K562 (cell line): Measurements from ENCODE around the gene ABCA7. TPM values are rescaled to one million over a fixed set of nuclear protein-coding genes. Genes with fewer than 3 reads are reported as not detected.

Experiments
- ASH1L ChIP-seq: fragments of 450-650 bp; IDR thresholded peaks from 2 replicates; pipeline ENCODE4 v1.6.1; 2018; ENCODE audit warnings: borderline replicate concordance, mild to moderate bottlenecking, low read depth; ENCODE audit not compliant: partially characterized antibody
- ATF2 ChIP-seq: sonication (generic); formaldehyde crosslinking; IDR thresholded peaks from 2 replicates; pipeline ENCODE4 v1.8.1; 2022; ENCODE audit warnings: missing genetic modification reagents
- BACH1 ChIP-seq: fragments of 200-800 bp; sonication (Bioruptor generic); IDR thresholded peaks from 2 replicates; pipeline ENCODE4 v1.6.1; 2016; ENCODE audit warnings: missing genetic modification characterization, missing compliant biosample characterization
- BCOR ChIP-seq: fragments of 450-650 bp; IDR thresholded peaks from 2 replicates; pipeline ENCODE4 v1.6.1; 2016
- CCNT2 ChIP-seq: IDR thresholded peaks from 2 replicates; pipeline ENCODE4 v1.6.1; 2011; ENCODE audit warnings: borderline replicate concordance, low read depth, mild to moderate bottlenecking, moderate library complexity, mixed read lengths, low read length; ENCODE audit not compliant: insufficient read length; ENCODE audit errors: extremely low read depth
- GTF2A2 ChIP-seq: IDR thresholded peaks from 2 replicates; pipeline ENCODE4 v1.6.1; 2016; ENCODE audit warnings: mild to moderate bottlenecking, missing genetic modification characterization, missing compliant biosample characterization
- MTF1 ChIP-seq: fragments of 250-450 bp; sonication (Bioruptor Pico); IDR thresholded peaks from 2 replicates; pipeline ENCODE4 v1.9.0; 2021; ENCODE audit warnings: moderate library complexity, mild to moderate bottlenecking, inconsistent platforms, borderline replicate concordance
- PHF20 ChIP-seq: fragments of 450-650 bp; IDR thresholded peaks from 2 replicates; pipeline ENCODE4 v1.6.1; 2018; ENCODE audit not compliant: partially characterized antibody
- PKNOX1 ChIP-seq: fragments of 450-650 bp; IDR thresholded peaks from 2 replicates; pipeline ENCODE4 v1.6.1; 2016
- RCOR1 ChIP-seq, 2 experiments: IDR thresholded peaks; 2 replicates each; pipeline ENCODE4 v1.6.1; 2012; ENCODE audit warnings: low read depth in 2 of 2, low read length in 2 of 2, borderline replicate concordance in 1 of 2, improper control_type of control experiment in 1 of 2
- SAP30 ChIP-seq: fragments of 200-600 bp; sonication (generic); IDR thresholded peaks from 2 replicates; pipeline ENCODE4 v1.6.1; 2012; ENCODE audit warnings: borderline replicate concordance, low read depth, mild to moderate bottlenecking, moderate library complexity, low read length, control low read depth, inconsistent platforms; ENCODE audit not compliant: insufficient read depth, poor library complexity, severe bottlenecking
- TAF15 ChIP-seq: fragments of 200-400 bp; formaldehyde crosslinking; IDR thresholded peaks from 2 replicates; pipeline ENCODE4 v1.6.1; 2017; ENCODE audit warnings: mild to moderate bottlenecking, low read depth, low read length, moderate library complexity
- TCF3 ChIP-seq: sonication (generic); formaldehyde crosslinking; IDR thresholded peaks from 2 replicates; pipeline ENCODE4 v1.4.0; 2020; ENCODE audit warnings: mild to moderate bottlenecking, missing genetic modification reagents
- ZBTB7A ChIP-seq: IDR thresholded peaks from 2 replicates; pipeline ENCODE4 v1.6.1; 2011; ENCODE audit warnings: low read depth, mild to moderate bottlenecking, low read length, moderate library complexity, borderline replicate concordance; ENCODE audit not compliant: control insufficient read depth
- ZKSCAN8 ChIP-seq: fragments of 200-800 bp; sonication (Bioruptor generic); IDR thresholded peaks from 2 replicates; pipeline ENCODE4 v1.6.1; 2016; ENCODE audit warnings: missing genetic modification characterization, missing compliant biosample characterization
- ZNF217 ChIP-seq: sonication (generic); formaldehyde crosslinking; IDR thresholded peaks from 2 replicates; pipeline ENCODE4 v1.8.0; 2022; ENCODE audit warnings: mild to moderate bottlenecking, missing genetic modification reagents
- ZNF24 ChIP-seq: fragments of 450-650 bp; IDR thresholded peaks from 2 replicates; pipeline ENCODE4 v1.6.1; 2016
- ZNF57 ChIP-seq: fragments of 450-650 bp; formaldehyde crosslinking; IDR thresholded peaks from 2 replicates; pipeline ENCODE4 v1.4.0; 2020; ENCODE audit warnings: mild to moderate bottlenecking, moderate library complexity
- polyA plus RNA-seq, 8 experiments: library from polyadenylated mRNA; depleted of rRNA in 4 of 8; stranded (reverse) in 5 of 8; unstranded in 3 of 8; fragments of >200 nt; fragmentation: Nextera tagmentation in 2 of 8; fragmentation: Illumina TruSeq in 1 of 8; extraction: Ambion mirVana in 2 of 8; extraction: Trizol in 1 of 8; gene quantifications; 2 replicates each; pipeline versions ENCODE4 v1.2.1 to v1.2.3, GENCODE V29; 2011 to 2014; ENCODE audit warnings: inconsistent platforms in 1 of 8, missing spikeins in 1 of 8
- total RNA-seq, 7 experiments: library from RNA; depleted of rRNA in 6 of 7; stranded (reverse); fragments of >200 nt in 6 of 7; fragmentation: Illumina TruSeq in 2 of 7; extraction: Trizol in 2 of 7; gene quantifications; 2 replicates each; pipeline versions ENCODE4 v1.2.1 to v1.2.3, GENCODE V29; 2011 to 2021; ENCODE audit warnings: low replicate concordance in 1 of 7
- TF ChIP-seq, protein P1 (sequence below): sonication (generic); formaldehyde crosslinking; IDR thresholded peaks from 2 replicates; pipeline ENCODE4 v1.8.0; 2022; ENCODE audit warnings: mild to moderate bottlenecking, missing genetic modification reagents
- TF ChIP-seq, protein P2 (sequence below): sonication (generic); formaldehyde crosslinking; IDR thresholded peaks from 2 replicates; pipeline ENCODE4 v1.8.1; 2023; ENCODE audit warnings: mild to moderate bottlenecking, missing genetic modification reagents
- TF ChIP-seq, protein P3 (sequence below): fragments of 250-450 bp; sonication (Bioruptor Pico); IDR thresholded peaks from 2 replicates; pipeline ENCODE4 v1.5.1; 2021; ENCODE audit warnings: mild to moderate bottlenecking

The ABCA7 gene
- total and polyA plus RNA-seq, 9 of the 15 experiments (the other 6 are each of a cell fraction or from before 2014, with no cell fraction given) = 2.3 to 96.1 (median 31.2) TPM

GRCh38 chr19:1041272-1041834 is 1.4 kb downstream of the ABCA7 start (continued):
- TF ChIP-seq, protein P1, sequence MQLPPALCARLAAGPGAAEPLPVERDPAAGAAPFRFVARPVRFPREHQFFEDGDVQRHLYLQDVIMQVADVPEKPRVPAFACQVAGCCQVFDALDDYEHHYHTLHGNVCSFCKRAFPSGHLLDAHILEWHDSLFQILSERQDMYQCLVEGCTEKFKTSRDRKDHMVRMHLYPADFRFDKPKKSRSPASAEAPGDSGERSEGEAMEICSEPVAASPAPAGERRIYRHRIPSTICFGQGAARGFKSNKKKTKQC = no peak
- TF ChIP-seq MTF1 (CRISPR knock-in tag) (no peak), CCNT2 (peak; percentile 10), GTF2A2 (tag) (no peak), ZNF57 (CRISPR knock-in tag) (no peak), ASH1L (no peak), TAF15 (no peak), TCF3 (CRISPR knock-in tag) (no peak), BACH1 (tag) (no peak), RCOR1 (IDR thresholded peaks at IDR 0.05; ENCODE audit: borderline replicate concordance in 1 of 2, low read depth in 2 of 2, low read length in 2 of 2) (peak in 1 of 2 experiments; percentile 23; a peak in 3 of 4 replicates), ZBTB7A (peak; percentile 33; the same call in 1 of the 2 replicates), PKNOX1 (no peak), ATF2 (CRISPR knock-in tag) (0 out of 2 replicates have a peak, but pooled peaks have one; percentile 33), ZNF217 (CRISPR knock-in tag) (no peak), BCOR (peak; percentile 92), ZKSCAN8 (CRISPR knock-in tag) (peak; percentile 92), ZNF24 (no peak), PHF20 (peak; percentile 46), SAP30 (peak; percentile 2)
- TF ChIP-seq, protein P2, sequence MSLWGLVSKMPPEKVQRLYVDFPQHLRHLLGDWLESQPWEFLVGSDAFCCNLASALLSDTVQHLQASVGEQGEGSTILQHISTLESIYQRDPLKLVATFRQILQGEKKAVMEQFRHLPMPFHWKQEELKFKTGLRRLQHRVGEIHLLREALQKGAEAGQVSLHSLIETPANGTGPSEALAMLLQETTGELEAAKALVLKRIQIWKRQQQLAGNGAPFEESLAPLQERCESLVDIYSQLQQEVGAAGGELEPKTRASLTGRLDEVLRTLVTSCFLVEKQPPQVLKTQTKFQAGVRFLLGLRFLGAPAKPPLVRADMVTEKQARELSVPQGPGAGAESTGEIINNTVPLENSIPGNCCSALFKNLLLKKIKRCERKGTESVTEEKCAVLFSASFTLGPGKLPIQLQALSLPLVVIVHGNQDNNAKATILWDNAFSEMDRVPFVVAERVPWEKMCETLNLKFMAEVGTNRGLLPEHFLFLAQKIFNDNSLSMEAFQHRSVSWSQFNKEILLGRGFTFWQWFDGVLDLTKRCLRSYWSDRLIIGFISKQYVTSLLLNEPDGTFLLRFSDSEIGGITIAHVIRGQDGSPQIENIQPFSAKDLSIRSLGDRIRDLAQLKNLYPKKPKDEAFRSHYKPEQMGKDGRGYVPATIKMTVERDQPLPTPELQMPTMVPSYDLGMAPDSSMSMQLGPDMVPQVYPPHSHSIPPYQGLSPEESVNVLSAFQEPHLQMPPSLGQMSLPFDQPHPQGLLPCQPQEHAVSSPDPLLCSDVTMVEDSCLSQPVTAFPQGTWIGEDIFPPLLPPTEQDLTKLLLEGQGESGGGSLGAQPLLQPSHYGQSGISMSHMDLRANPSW = no peak
- TF ChIP-seq, protein P3, sequence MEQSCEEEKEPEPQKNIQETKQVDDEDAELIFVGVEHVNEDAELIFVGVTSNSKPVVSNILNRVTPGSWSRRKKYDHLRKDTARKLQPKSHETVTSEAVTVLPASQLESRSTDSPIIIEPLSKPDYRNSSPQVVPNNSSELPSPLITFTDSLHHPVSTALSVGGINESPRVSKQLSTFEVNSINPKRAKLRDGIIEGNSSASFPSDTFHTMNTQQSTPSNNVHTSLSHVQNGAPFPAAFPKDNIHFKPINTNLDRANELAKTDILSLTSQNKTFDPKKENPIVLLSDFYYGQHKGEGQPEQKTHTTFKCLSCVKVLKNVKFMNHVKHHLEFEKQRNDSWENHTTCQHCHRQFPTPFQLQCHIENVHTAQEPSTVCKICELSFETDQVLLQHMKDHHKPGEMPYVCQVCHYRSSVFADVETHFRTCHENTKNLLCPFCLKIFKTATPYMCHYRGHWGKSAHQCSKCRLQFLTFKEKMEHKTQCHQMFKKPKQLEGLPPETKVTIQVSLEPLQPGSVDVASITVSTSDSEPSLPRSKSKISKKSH = no peak
